Placental pericyte (primary cell): ENCODE data around the gene SLC6A1. TPM values are rescaled to one million over a fixed set of nuclear protein-coding genes. Genes with fewer than 3 reads are reported as not detected.

Source experiments
- total RNA-seq: library from RNA; depleted of rRNA; stranded (reverse); fragments of >200 nt; gene quantifications from 2 replicates; pipeline ENCODE4 v1.2.3, GENCODE V29; 2012

The SLC6A1 gene
- total RNA-seq = not detected in 2 replicates

GRCh38 chr3:10992017-10992942, at the start of gene SLC6A1:
TSS of gene SLC6A1 (plus strand) at chr3:10992748. CDS start at chr3:11017212, 24,464 bp downstream.

Other genes starting within 250 kb of the SLC6A1 start
- not detected in 2 replicates for gene SLC6A11, start 176.5 kb upstream of the SLC6A1 start, total RNA-seq
- 21.5 and 27.8 TPM in 2 replicates for gene HRH1, start 161.7 kb downstream of the SLC6A1 start, total RNA-seq